OCI-LY3 (cell line): Measurements from ENCODE around the gene DRD3.

ENCODE experiments used
- EZH2phosphoT487 ChIP-seq: fragments of 200-600 bp; shearing (Covaris generic); IDR thresholded peaks from 2 replicates; pipeline ENCODE4 v1.6.1; 2018; ENCODE audit warnings: antibody characterized with exemption, mixed run types, low read depth
- TF ChIP-seq, protein P1 (sequence below): fragments of 200-600, 300-600 bp; sonication (generic); IDR thresholded peaks from 2 replicates; pipeline ENCODE4 v1.5.1; 2014; ENCODE audit warnings: antibody characterized with exemption, low read length, low read depth

DNA sequence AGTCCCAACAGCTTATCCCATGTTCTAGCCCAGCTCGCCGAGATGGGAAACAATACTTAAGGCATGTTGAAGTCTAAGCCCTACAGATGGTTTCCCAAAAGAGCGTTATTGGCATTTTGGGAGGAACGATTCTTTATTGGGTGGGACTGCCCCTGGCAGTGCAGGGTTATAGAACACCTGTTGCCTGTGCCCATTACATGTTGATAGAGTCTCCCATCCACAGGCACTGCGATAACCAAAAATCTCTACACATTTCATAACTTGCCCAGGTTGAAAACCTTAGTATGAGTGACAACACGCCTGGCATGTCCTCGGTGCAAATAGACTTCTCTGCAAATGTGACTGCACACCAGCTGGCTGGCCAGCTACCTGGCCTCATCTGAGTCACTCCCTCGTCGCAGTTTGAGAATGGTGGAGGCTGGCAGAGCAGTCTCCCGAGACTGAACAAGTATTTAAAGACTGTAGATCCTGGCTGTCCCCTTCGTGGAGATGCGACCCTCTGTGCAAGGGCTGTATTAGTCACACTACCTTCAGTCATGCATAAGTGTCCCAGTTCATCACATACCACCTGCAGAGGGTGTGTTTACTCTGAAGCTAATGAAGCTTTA lies 39.8 kb upstream of the DRD3 start:
- TF ChIP-seq, protein P1, sequence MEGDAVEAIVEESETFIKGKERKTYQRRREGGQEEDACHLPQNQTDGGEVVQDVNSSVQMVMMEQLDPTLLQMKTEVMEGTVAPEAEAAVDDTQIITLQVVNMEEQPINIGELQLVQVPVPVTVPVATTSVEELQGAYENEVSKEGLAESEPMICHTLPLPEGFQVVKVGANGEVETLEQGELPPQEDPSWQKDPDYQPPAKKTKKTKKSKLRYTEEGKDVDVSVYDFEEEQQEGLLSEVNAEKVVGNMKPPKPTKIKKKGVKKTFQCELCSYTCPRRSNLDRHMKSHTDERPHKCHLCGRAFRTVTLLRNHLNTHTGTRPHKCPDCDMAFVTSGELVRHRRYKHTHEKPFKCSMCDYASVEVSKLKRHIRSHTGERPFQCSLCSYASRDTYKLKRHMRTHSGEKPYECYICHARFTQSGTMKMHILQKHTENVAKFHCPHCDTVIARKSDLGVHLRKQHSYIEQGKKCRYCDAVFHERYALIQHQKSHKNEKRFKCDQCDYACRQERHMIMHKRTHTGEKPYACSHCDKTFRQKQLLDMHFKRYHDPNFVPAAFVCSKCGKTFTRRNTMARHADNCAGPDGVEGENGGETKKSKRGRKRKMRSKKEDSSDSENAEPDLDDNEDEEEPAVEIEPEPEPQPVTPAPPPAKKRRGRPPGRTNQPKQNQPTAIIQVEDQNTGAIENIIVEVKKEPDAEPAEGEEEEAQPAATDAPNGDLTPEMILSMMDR, result no peak
- TF ChIP-seq EZH2phosphoT487, result no peak
